Measurements from ENCODE around the gene SAP30BP.

DNA sequence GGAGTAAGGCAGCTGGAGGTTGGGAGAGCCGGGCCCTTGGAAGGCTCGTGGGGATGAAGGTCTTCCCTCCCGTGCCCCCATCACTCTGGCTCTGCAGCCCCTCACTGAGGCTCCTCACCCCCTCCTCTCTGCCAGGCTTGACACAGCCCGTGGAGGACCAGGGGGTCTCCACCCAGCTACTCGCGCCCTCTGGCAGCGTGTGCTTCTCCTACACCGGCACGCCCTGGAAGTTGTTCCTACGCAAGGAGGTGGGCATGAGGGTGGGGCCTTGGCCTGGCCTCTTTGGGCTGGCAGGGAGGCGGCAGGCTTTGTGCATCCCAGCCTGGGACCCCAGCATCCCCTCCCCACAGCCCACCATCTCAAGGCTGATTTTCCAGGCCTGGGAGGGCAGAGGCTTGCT is 49.5 kb upstream of the SAP30BP start:
- TF ChIP-seq, protein P1, sequence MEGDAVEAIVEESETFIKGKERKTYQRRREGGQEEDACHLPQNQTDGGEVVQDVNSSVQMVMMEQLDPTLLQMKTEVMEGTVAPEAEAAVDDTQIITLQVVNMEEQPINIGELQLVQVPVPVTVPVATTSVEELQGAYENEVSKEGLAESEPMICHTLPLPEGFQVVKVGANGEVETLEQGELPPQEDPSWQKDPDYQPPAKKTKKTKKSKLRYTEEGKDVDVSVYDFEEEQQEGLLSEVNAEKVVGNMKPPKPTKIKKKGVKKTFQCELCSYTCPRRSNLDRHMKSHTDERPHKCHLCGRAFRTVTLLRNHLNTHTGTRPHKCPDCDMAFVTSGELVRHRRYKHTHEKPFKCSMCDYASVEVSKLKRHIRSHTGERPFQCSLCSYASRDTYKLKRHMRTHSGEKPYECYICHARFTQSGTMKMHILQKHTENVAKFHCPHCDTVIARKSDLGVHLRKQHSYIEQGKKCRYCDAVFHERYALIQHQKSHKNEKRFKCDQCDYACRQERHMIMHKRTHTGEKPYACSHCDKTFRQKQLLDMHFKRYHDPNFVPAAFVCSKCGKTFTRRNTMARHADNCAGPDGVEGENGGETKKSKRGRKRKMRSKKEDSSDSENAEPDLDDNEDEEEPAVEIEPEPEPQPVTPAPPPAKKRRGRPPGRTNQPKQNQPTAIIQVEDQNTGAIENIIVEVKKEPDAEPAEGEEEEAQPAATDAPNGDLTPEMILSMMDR (IDR thresholded peaks at IDR 0.05) = no peak
- TF ChIP-seq POLR2A (IDR thresholded peaks at IDR 0.05) = no peak

Measured in Peyer's patch (tissue), 4 donors.